Activated naive CD8-positive, alpha-beta T cell treated with anti-CD3 and anti-CD28 coated beads for 36 hours (primary cell): ENCODE measurements around the gene ABCC6. TPM values are rescaled to one million over a fixed set of nuclear protein-coding genes. Genes with fewer than 3 reads are reported as not detected.
A peak's percentile ranks its signal among the peaks of the same experiment; 100 is the strongest.
"Not testable (repeated sequence)": the region's sequence is repeated elsewhere in the genome, so short reads cannot be mapped to it uniquely, and the experiment has no call there.

Experiments
- DNase-seq: peaks from one replicate; pipeline ENCODE4 v3.0.0; 2021
- H3K27ac Mint-ChIP-seq: one replicate; pipeline ENCODE4 v1.8.0; 2022; ENCODE audit warnings: mild to moderate bottlenecking, moderate library complexity, mixed read lengths
- H3K27me3 Mint-ChIP-seq: one replicate; pipeline ENCODE4 v1.8.0; 2022; ENCODE audit warnings: mild to moderate bottlenecking, mixed read lengths
- H3K36me3 Mint-ChIP-seq: one replicate; pipeline ENCODE4 v1.8.0; 2021; ENCODE audit warnings: mild to moderate bottlenecking, mixed read lengths
- H3K4me1 Mint-ChIP-seq: one replicate; pipeline ENCODE4 v1.8.0; 2021; ENCODE audit warnings: mixed read lengths
- H3K4me3 Mint-ChIP-seq: one replicate; pipeline ENCODE4 v1.8.0; 2022; ENCODE audit warnings: mild to moderate bottlenecking, moderate library complexity, mixed read lengths
- H3K9me3 Mint-ChIP-seq: one replicate; pipeline ENCODE4 v1.8.0; 2022; ENCODE audit warnings: mixed read lengths
- total RNA-seq, 2 experiments: library from RNA; stranded (reverse); gene quantifications; one replicate each; pipeline ENCODE4 v1.2.3, GENCODE V29; 2021

ABCC6 gene
- total RNA-seq, 2 experiments from 2014 or later, result not detected

- not testable (repeated sequence) for H3K27me3 Mint-ChIP-seq
These were observed 16.1 kb downstream of the ABCC6 start for GRCh38 chr16:16207097-16207786.

GRCh38 chr16:16205864-16206263, 17.4 kb downstream of the ABCC6 start:
- H3K27ac Mint-ChIP-seq, result not testable (repeated sequence)

More at GRCh38 chr16:16207097-16207786, 16.1 kb downstream of the ABCC6 start:
- H3K9me3 Mint-ChIP-seq, H3K4me1 Mint-ChIP-seq, H3K36me3 Mint-ChIP-seq, DNase-seq, H3K27ac Mint-ChIP-seq, H3K4me3 Mint-ChIP-seq: not testable (repeated sequence)

DNA sequence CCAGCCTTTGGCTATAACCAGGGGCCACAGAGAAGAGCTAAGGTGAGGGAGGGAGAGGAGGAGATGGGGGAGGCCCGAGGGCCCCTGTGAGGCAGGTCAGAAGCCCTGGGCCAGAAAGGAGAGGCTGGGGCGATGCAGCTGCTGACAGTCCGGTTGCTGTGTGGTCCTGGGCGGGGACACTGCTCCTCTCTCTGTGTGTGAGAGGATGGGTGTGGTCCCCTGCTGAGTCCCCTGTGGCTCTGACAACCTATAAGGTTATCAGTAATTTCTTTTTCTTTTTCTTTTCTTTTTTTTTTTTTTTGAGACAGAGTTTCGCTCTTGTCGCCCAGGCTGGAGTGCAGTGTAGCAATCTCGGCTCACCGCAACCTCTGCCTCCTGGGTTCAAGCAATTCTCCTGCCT, 18.7 kb downstream of the ABCC6 start:
- H3K4me3 Mint-ChIP-seq, DNase-seq, H3K9me3 Mint-ChIP-seq, H3K4me1 Mint-ChIP-seq, H3K27me3 Mint-ChIP-seq, H3K27ac Mint-ChIP-seq, H3K36me3 Mint-ChIP-seq: not testable (repeated sequence)

More at GRCh38 chr16:16205864-16206263, 17.4 kb downstream of the ABCC6 start:
- not testable (repeated sequence) for H3K4me3 Mint-ChIP-seq, H3K9me3 Mint-ChIP-seq, H3K27me3 Mint-ChIP-seq, H3K4me1 Mint-ChIP-seq, DNase-seq, H3K36me3 Mint-ChIP-seq

DNA sequence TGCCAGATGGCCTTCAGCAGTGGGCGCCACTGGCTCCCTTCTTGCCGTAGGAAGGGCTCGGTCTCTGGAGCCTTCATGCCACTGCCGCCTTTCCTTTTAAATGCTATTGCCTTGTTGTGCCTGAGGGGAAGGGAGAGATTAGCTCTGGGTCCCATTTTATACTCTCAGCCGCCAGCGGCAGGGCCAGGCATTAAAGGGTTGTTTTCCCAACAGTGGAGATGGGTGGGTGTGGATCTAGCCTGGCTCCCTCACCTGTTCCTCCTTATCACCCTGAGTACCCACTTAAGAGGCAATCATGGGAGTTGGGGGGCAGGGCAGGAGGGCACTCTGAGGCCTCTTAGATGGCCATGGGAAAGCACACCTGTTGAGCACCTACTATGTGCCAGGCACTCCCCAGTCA, 19.8 kb downstream of the ABCC6 start:
- H3K4me3 Mint-ChIP-seq, H3K4me1 Mint-ChIP-seq, H3K27ac Mint-ChIP-seq, H3K27me3 Mint-ChIP-seq, DNase-seq, H3K36me3 Mint-ChIP-seq, H3K9me3 Mint-ChIP-seq: not testable (repeated sequence)

DNA sequence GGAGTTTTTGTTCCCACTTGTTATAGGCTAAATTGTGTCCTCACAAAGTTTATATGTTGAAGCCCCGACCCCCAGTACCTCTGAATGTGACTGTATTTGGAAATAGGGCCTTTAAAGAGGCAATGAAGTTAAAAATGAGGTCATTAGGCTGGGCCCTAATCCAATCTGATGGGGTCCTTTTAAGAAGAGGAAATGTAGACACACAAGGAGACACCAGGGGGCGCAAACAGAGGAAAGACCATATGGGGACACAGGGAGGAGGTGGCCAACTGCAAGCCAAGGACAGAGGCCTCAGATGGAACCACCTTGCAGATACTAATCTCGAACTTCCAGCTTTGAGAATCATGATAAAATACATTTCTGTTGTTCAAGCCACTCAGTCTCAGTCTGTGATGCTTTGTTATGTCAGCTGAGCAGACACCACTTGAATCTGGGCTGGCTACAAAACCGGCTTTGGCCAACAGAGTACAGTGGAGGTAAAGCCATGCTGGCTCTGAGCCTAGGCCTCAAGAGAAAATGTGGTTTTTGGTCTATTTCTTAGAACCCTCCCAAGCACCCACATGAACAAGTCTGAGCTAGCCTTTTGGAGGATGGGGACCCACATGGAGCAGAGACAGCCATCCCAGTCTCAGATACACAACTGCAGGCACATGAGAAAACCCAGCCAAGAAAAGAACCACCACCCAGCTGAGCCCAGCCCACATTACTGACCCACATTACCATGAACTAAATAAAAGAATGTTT, 20.7 kb downstream of the ABCC6 start:
- not testable (repeated sequence) for H3K4me1 Mint-ChIP-seq, H3K4me3 Mint-ChIP-seq, H3K9me3 Mint-ChIP-seq, H3K27ac Mint-ChIP-seq, H3K36me3 Mint-ChIP-seq, H3K27me3 Mint-ChIP-seq
- DNase-seq, result peak; percentile 33

GRCh38 chr16:16201880-16202279, 21.4 kb downstream of the ABCC6 start:
- DNase-seq, H3K27ac Mint-ChIP-seq, H3K4me1 Mint-ChIP-seq, H3K9me3 Mint-ChIP-seq, H3K27me3 Mint-ChIP-seq, H3K36me3 Mint-ChIP-seq, H3K4me3 Mint-ChIP-seq: not testable (repeated sequence)

DNA sequence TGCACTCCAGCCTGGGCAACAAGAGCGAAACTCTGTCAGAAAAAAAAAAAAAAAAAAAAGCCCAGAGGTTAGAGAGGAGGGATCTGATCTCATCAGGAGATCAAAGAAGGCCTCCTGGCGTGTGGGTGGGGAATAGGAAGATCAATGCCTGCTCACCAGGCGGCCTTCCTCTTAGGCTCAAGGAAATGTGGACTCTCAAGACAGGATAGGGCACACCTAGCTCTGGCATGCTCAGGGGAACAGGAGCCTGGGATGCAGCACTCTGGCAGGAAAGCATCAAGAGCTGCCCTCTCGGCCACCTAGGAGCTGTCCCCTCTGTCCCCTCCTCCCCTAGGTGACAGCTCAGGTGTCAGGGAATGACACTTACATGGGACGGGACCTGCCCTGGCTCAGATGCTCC, 22.9 kb downstream of the ABCC6 start:
- H3K4me1 Mint-ChIP-seq, H3K27me3 Mint-ChIP-seq, H3K4me3 Mint-ChIP-seq, H3K27ac Mint-ChIP-seq, H3K9me3 Mint-ChIP-seq, H3K36me3 Mint-ChIP-seq, DNase-seq: not testable (repeated sequence)

- H3K4me3 Mint-ChIP-seq, H3K36me3 Mint-ChIP-seq, H3K27me3 Mint-ChIP-seq, H3K4me1 Mint-ChIP-seq, H3K27ac Mint-ChIP-seq, DNase-seq, H3K9me3 Mint-ChIP-seq: not testable (repeated sequence)
These were observed 23.9 kb downstream of the ABCC6 start for GRCh38 chr16:16199428-16199827.

- Mint-ChIP-seq H3K36me3 (no peaks in the 10 kb centered on the region), H3K27ac (no peak overlapping the region), H3K4me1 (no peaks in the 10 kb centered on the region), H3K9me3 (no peaks in the 10 kb centered on the region), H3K4me3 (no peak overlapping the region), H3K27me3 (peaks cover 4% of the 10 kb centered on the region)
- no peak for DNase-seq
These were observed 25.3 kb downstream of the ABCC6 start for GRCh38 chr16:16197966-16198365.

GRCh38 chr16:16197331-16197730, 26.0 kb downstream of the ABCC6 start:
- peaks cover 4% of the 10 kb centered on the region for H3K27me3 Mint-ChIP-seq

GRCh38 chr16:16196099-16196498, 27.2 kb downstream of the ABCC6 start:
- Mint-ChIP-seq H3K9me3 (no peaks in the 10 kb centered on the region), H3K36me3 (no peaks in the 10 kb centered on the region), H3K27me3 (peaks cover 4% of the 10 kb centered on the region), H3K4me3 (no peak overlapping the region), H3K27ac (no peak overlapping the region), H3K4me1 (no peaks in the 10 kb centered on the region)
- no peak for DNase-seq

More at GRCh38 chr16:16197331-16197730, 26.0 kb downstream of the ABCC6 start:
- DNase-seq, result no peak
- Mint-ChIP-seq H3K4me1 (no peaks in the 10 kb centered on the region), H3K27ac (no peak overlapping the region), H3K9me3 (no peaks in the 10 kb centered on the region), H3K4me3 (no peak overlapping the region), H3K36me3 (no peaks in the 10 kb centered on the region)

DNA sequence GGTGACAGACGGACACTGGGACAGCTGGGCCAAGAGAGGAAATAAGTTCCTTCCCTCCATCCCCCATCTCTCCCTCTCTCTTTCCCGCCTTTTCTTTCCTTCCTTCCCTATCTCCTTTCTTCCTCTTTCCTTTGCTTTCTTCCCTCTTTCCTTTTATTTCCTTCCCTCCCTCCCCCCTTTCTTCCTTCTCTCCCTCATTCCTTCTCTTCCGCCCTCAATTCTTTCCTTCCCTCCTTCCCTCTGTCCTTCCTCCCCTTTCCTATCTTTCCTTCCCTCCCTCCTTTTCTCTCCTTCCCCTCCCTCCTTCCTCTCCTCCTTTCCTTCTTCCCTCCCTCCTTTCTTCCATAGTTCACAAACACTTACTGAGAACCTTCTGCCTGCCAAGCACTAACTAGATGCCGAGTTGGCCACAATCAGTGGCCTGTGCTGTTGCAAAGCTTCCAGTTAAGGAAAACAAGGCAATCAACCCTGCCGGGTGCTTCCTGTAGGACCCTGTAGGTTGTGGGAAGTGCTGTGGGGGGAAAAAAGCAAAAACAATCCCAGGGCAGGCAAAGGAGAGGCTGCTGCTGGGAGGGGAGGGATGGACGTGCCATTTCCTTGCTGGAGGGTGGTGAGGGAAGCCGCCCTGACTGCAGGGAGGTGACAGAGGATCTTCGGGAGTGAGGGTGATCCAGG, 31.7 kb downstream of the ABCC6 start:
- Mint-ChIP-seq H3K36me3 (no peaks in the 10 kb centered on the region), H3K4me3 (no peak overlapping the region), H3K4me1 (no peaks in the 10 kb centered on the region), H3K9me3 (no peaks in the 10 kb centered on the region), H3K27me3 (peaks cover 5% of the 10 kb centered on the region), H3K27ac (no peak overlapping the region)
- DNase-seq, result no peak

DNA sequence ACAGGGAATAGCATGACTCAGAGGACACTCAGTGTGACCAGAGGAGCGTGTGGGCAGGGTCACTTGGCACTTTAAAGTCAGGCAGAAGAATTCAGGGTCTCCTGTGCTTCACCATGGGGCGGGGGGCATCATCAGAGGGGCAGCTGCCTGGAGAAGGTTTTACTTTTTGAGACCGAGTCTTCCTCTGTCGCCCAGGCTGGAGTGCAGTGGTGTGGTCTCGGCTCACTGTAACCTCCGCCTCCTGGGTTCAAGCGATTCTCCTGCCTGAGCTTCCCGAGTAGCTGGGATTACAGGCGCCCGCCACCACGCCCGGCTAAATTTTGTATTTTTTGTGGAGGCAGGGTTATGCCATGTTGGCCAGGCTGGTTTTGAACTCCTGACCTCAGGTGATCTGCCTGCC, 32.3 kb downstream of the ABCC6 start:
- not testable (repeated sequence) for H3K9me3 Mint-ChIP-seq, H3K4me1 Mint-ChIP-seq, H3K27me3 Mint-ChIP-seq, H3K27ac Mint-ChIP-seq, H3K36me3 Mint-ChIP-seq, DNase-seq, H3K4me3 Mint-ChIP-seq

DNA sequence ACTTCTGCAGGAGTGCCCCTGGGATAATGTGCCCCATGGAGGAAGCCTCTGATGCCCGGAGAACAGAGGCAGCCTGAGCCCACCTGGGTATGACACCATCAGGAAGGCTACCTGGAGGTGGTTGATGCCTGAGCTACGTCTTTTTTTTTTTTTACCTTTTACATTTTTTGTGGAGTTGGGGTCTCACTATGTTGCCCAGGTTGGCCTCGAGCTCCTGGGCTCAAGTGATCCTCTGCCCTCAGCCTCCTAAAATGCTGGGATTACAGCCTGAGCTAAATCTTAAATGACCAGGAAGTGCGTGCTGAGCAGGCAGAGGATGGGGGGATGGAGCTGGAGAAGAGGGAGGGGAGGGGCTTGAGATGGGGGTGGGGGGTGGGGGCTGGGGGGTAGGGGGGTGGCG, 32.7 kb downstream of the ABCC6 start:
- Mint-ChIP-seq H3K9me3 (no peaks in the 10 kb centered on the region), H3K4me1 (no peaks in the 10 kb centered on the region), H3K27ac (no peak overlapping the region), H3K4me3 (no peak overlapping the region), H3K36me3 (no peaks in the 10 kb centered on the region), H3K27me3 (peaks cover 5% of the 10 kb centered on the region)
- no peak for DNase-seq

- Mint-ChIP-seq H3K4me1 (no peaks in the 10 kb centered on the region), H3K36me3 (no peaks in the 10 kb centered on the region), H3K27me3 (peaks cover 5% of the 10 kb centered on the region), H3K4me3 (no peak overlapping the region), H3K27ac (no peak overlapping the region), H3K9me3 (no peaks in the 10 kb centered on the region)
- DNase-seq, result no peak
These were observed 33.5 kb downstream of the ABCC6 start for GRCh38 chr16:16189842-16190241.
